GM12891 (cell line): ENCODE data around the gene PLA2G2A.

Experiments used
- POLR2A ChIP-seq: IDR thresholded peaks from 2 replicates; pipeline ENCODE4 v1.6.1; 2011; ENCODE audit warnings: low read depth, low read length, control low read depth
- POLR2AphosphoS5 ChIP-seq: IDR thresholded peaks from 2 replicates; pipeline ENCODE4 v1.6.1; 2011; ENCODE audit warnings: low read depth, low read length, control low read depth
- SPI1 ChIP-seq: IDR thresholded peaks from 2 replicates; pipeline ENCODE4 v1.6.1; 2011; ENCODE audit warnings: low read depth, low read length, control low read depth
- TAF1 ChIP-seq: IDR thresholded peaks from 2 replicates; pipeline ENCODE4 v1.6.1; 2011; ENCODE audit warnings: low read depth, low read length, control low read depth

GRCh38 chr1:19975423-19976193 lies 3.8 kb downstream of the PLA2G2A start:
- TF ChIP-seq POLR2AphosphoS5 (no peak), POLR2A (no peak), TAF1 (no peak), SPI1 (no peak)
